HCT116 (cell line): ENCODE data around the gene CD19. TPM values are rescaled to one million over a fixed set of nuclear protein-coding genes. Genes with fewer than 3 reads are reported as not detected.

Experiments used
- total RNA-seq: library from RNA; stranded (reverse); gene quantifications from one replicate; pipeline ENCODE4 v1.2.1, GENCODE V29; 2021; ENCODE audit not compliant: unreplicated experiment

Gene CD19
- total RNA-seq, 1 experiment from 2014 or later: 0.27 TPM

Other genes starting within 250 kb of the CD19 start
- 680 TPM for gene EIF3C, start 220.5 kb upstream of the CD19 start, total RNA-seq
- gene NPIPB9, start 180.2 kb upstream of the CD19 start, total RNA-seq: 1.1 TPM
- 264 TPM for gene ATXN2L, start 109.0 kb upstream of the CD19 start, total RNA-seq
- 361 TPM for gene TUFM, start 85.6 kb upstream of the CD19 start, total RNA-seq
- 47.0 TPM for gene SH2B1, start 68.1 kb upstream of the CD19 start, total RNA-seq
- 10.3 TPM for gene ATP2A1, start 53.5 kb upstream of the CD19 start, total RNA-seq
- gene RABEP2, start 6.7 kb upstream of the CD19 start, total RNA-seq: 13.4 TPM
- 41.4 TPM for gene NFATC2IP, start 19.0 kb downstream of the CD19 start, total RNA-seq
- 32.3 TPM for gene SPNS1, start 42.8 kb downstream of the CD19 start, total RNA-seq
- gene LAT, start 53.1 kb downstream of the CD19 start, total RNA-seq: 3.3 TPM